ENCODE measurements around the gene PLXNA2. TPM values are rescaled to one million over a fixed set of nuclear protein-coding genes. Genes with fewer than 3 reads are reported as not detected.

Gene PLXNA2
- total RNA-seq, 2 donors from 2014 or later = 44.5 to 51.6 TPM

GRCh38 chr1:208167261-208167869 is 76.8 kb downstream of the PLXNA2 start:
- Histone ChIP-seq H3K36me3 (replicated peaks in 1 of 2; ENCODE audit: insufficient read depth in 1 of 2, low read depth in 2 of 2) (no peaks in the 10 kb centered on the region), H3K27ac (no peak overlapping the region), H3K4me3 (no peak overlapping the region), H3K27me3 (no peaks in the 10 kb centered on the region), H3K4me1 (peaks cover 9% of the 10 kb centered on the region), H3K9me3 (no peaks in the 10 kb centered on the region)
- TF ChIP-seq, protein P1, sequence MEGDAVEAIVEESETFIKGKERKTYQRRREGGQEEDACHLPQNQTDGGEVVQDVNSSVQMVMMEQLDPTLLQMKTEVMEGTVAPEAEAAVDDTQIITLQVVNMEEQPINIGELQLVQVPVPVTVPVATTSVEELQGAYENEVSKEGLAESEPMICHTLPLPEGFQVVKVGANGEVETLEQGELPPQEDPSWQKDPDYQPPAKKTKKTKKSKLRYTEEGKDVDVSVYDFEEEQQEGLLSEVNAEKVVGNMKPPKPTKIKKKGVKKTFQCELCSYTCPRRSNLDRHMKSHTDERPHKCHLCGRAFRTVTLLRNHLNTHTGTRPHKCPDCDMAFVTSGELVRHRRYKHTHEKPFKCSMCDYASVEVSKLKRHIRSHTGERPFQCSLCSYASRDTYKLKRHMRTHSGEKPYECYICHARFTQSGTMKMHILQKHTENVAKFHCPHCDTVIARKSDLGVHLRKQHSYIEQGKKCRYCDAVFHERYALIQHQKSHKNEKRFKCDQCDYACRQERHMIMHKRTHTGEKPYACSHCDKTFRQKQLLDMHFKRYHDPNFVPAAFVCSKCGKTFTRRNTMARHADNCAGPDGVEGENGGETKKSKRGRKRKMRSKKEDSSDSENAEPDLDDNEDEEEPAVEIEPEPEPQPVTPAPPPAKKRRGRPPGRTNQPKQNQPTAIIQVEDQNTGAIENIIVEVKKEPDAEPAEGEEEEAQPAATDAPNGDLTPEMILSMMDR (IDR thresholded peaks at IDR 0.05) = no peak
- no peak for TF ChIP-seq POLR2A (IDR thresholded peaks at IDR 0.05)
- ATAC-seq (no peak), DNase-seq (no peak)
- intact Hi-C loops (cut with DNase I) = no loop called here
- 79 to 84% methylated on average over 11 of the region's 11 CpGs for whole genome bisulfite sequencing, 2 donors

GRCh38 chr1:208166340-208167138 is 77.6 kb downstream of the PLXNA2 start:
- ATAC-seq = no peak
- Histone ChIP-seq H3K4me1 (peaks cover 16% of the 10 kb centered on the region), H3K36me3 (replicated peaks in 1 of 2; ENCODE audit: insufficient read depth in 1 of 2, low read depth in 2 of 2) (no peaks in the 10 kb centered on the region), H3K4me3 (no peak overlapping the region), H3K27me3 (no peaks in the 10 kb centered on the region), H3K27ac (no peak overlapping the region), H3K9me3 (no peaks in the 10 kb centered on the region)
- no peak for TF ChIP-seq POLR2A (IDR thresholded peaks at IDR 0.05)
- TF ChIP-seq, protein P1 (IDR thresholded peaks at IDR 0.05) = no peak
- intact Hi-C loops (cut with DNase I) = no loop called here
- 75 to 83% methylated on average over 4 of the region's 4 CpGs for WGBS, 2 donors
- DNase-seq = no peak

GRCh38 chr1:208165659-208166058 is 78.5 kb downstream of the PLXNA2 start:
- TF ChIP-seq POLR2A (IDR thresholded peaks at IDR 0.05) = no peak
- TF ChIP-seq, protein P1 (IDR thresholded peaks at IDR 0.05) = no peak
- no peak for ATAC-seq

DNA sequence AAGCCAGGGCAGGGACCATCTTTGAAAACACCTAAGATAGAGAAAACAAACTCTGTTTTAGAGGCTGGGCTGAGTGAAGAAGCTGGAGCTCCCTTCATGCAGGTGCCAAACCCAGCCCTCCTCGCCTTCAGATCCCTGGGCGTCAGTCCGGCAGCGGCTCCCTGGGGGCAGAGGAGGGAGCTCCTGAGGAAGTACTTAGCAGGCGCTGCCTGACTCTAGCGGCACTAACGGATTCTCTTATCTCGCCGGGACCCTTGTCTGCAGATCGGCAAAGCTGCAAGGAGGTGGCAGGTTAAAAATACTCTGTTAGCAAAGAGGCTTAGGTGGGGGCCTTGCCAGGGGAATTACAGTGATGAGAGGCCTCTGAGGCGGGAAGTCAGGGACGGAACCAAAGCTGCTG is 79.6 kb downstream of the PLXNA2 start:
- DNase-seq = no peak
- no peak overlapping the region for H3K27ac ChIP-seq
- H3K9me3 ChIP-seq = no peaks in the 10 kb centered on the region
- H3K27me3 ChIP-seq = no peaks in the 10 kb centered on the region
- H3K36me3 ChIP-seq (replicated peaks in 1 of 2; ENCODE audit: insufficient read depth in 1 of 2, low read depth in 2 of 2) = no peaks in the 10 kb centered on the region
- H3K4me3 ChIP-seq = no peak overlapping the region
- no peak for ATAC-seq
- WGBS, 2 donors = 63 to 75% methylated on average over 11 to 12 of the region's 12 CpGs
- intact Hi-C loops (cut with DNase I) = no loop called here
- peaks cover 31% of the 10 kb centered on the region for H3K4me1 ChIP-seq
- no peak for TF ChIP-seq POLR2A (IDR thresholded peaks at IDR 0.05)
- TF ChIP-seq, protein P1 (IDR thresholded peaks at IDR 0.05) = no peak

More at GRCh38 chr1:208165659-208166058, 78.5 kb downstream of the PLXNA2 start:
- no peak for DNase-seq
- H3K36me3 ChIP-seq (replicated peaks in 1 of 2; ENCODE audit: insufficient read depth in 1 of 2, low read depth in 2 of 2) = no peaks in the 10 kb centered on the region
- no peak overlapping the region for H3K27ac ChIP-seq
- H3K9me3 ChIP-seq = no peaks in the 10 kb centered on the region
- WGBS, 2 donors = 88 to 98% methylated on average over 3 to 6 of the region's 6 CpGs
- peaks cover 25% of the 10 kb centered on the region for H3K4me1 ChIP-seq
- H3K4me3 ChIP-seq = no peak overlapping the region
- H3K27me3 ChIP-seq = no peaks in the 10 kb centered on the region
- intact Hi-C loops (cut with DNase I) = no loop called here

Measured in body of pancreas (tissue), 4 donors.